ENCODE measurements around the gene MISP3. TPM values are rescaled to one million over a fixed set of nuclear protein-coding genes. Genes with fewer than 3 reads are reported as not detected.

Gene MISP3
- total RNA-seq, 3 donors from 2014 or later, result 13.6 to 34.2 (median 32.9) TPM

GRCh38 chr19:14080887-14081796, 8.6 kb downstream of the MISP3 start:
- intact Hi-C loops (cut with DNase I, micrococcal nuclease), result no loop called here
- Histone ChIP-seq H3K4me1 (ENCODE audit: low read depth) (peaks cover 22% of the 10 kb centered on the region), H3K4me3 (peak overlapping the region; percentile 63), H3K36me3 (ENCODE audit: low read depth) (peaks cover 4% of the 10 kb centered on the region), H3K9me3 (no peaks in the 10 kb centered on the region)
- DNase-seq (peak; percentile 99), ATAC-seq (peak; percentile 91)
- TF ChIP-seq, protein P1, sequence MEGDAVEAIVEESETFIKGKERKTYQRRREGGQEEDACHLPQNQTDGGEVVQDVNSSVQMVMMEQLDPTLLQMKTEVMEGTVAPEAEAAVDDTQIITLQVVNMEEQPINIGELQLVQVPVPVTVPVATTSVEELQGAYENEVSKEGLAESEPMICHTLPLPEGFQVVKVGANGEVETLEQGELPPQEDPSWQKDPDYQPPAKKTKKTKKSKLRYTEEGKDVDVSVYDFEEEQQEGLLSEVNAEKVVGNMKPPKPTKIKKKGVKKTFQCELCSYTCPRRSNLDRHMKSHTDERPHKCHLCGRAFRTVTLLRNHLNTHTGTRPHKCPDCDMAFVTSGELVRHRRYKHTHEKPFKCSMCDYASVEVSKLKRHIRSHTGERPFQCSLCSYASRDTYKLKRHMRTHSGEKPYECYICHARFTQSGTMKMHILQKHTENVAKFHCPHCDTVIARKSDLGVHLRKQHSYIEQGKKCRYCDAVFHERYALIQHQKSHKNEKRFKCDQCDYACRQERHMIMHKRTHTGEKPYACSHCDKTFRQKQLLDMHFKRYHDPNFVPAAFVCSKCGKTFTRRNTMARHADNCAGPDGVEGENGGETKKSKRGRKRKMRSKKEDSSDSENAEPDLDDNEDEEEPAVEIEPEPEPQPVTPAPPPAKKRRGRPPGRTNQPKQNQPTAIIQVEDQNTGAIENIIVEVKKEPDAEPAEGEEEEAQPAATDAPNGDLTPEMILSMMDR (IDR thresholded peaks at IDR 0.05), result no peak

DNA sequence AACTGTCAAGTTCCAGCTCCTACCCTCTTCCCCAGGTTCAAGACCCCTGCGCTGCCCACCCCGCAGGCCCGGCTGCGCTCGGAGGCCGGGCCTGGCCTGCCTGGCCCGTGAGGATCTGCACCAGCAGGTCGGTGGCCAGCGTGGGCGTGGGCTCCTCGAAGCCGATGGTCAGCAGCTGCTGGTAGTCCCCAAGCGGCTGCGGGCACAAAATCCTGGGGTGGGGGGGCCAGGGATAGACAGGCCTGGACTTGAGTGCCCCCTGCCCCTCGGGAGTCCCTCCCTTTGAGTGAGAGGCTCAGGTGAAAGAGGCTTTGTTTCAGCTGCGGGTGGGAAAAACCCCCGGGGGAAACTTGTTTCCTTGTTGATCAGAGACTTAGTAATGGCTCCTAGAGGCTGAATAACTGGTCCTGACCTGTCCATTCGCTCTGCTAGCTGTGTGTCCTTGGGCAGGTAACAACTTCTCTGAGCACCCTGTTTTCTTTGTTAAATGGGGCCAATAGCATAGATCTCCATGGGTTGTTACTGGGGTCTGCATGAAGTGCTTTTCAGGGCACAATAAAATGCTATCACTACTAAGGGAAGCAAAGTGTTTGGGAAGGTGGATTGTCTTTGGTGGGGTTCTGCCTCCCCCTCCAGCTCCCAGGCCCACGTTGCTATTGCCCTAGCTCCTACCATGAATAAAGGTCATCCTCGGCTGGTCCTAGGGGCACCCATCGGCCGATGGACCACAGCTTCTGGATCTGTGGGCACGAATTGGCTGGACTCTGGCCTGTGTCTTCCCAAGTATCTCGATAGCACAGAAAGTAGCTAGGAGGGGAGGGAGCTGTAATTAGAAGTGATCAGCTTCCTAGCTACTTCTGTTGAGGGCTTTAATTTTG, 9.4 kb downstream of the MISP3 start:
- intact Hi-C loops (cut with DNase I, micrococcal nuclease), result no loop called here
- H3K4me3 ChIP-seq, result peak overlapping the region; percentile 63
- ATAC-seq, result peak; percentile 34
- DNase-seq, result peak; percentile 31 to 84 (median 63)
- no peaks in the 10 kb centered on the region for H3K9me3 ChIP-seq
- H3K36me3 ChIP-seq (ENCODE audit: low read depth), result peaks cover 4% of the 10 kb centered on the region
- peaks cover 20% of the 10 kb centered on the region for H3K4me1 ChIP-seq (ENCODE audit: low read depth)
- TF ChIP-seq, protein P1 (IDR thresholded peaks at IDR 0.05), result no peak

- Histone ChIP-seq H3K4me3 (no peak overlapping the region), H3K36me3 (ENCODE audit: low read depth) (peaks cover 4% of the 10 kb centered on the region), H3K9me3 (no peaks in the 10 kb centered on the region), H3K4me1 (ENCODE audit: low read depth) (peaks cover 20% of the 10 kb centered on the region)
- intact Hi-C loops (cut with DNase I, micrococcal nuclease), result no loop called here
- ATAC-seq (no peak), DNase-seq (peak in 1 of 3 donors; percentile 35)
- TF ChIP-seq, protein P1 (IDR thresholded peaks at IDR 0.05), result no peak
Observed at GRCh38 chr19:14082675-14082960, 10.0 kb downstream of the MISP3 start.

DNA sequence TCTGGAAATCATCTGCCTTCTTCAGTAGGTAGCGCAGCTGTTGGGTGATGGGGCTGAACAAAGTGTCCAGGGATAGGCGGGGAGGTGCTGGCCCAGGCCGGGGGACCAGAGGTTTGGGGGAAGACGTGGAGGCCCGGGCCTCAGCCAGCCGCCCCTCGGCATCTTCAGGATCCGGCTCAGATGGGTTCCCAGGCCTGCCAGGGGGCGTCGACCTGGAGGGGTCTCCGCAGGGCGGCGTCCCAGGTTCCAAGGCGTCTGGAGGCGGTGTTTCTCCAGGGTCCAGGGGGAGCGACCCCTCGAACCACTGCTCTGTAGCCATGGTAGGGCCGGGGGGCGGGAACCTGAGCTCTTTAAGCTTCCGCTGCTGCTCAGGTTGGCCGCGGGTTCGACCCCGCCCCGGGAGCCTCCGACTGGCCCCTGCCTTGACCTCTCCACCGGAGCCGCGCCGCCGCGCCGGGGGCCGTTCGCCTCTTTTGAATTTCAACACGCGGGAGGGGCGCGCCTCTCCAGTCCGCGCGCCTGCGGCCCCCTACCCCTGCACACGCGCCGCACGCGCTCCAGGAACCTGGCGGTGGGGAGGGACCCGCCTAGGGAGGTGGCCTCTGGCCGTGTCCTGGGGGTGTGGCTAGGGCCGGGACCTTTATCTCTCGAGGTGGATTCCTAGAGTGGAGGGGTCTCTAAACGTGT, 12.9 kb downstream of the MISP3 start, which contains the start of gene C19orf67:
TSS of gene C19orf67 (minus strand) at position 475 of the 687 bp plus-strand sequence. CDS start at position 319, 156 bp downstream.
- H3K9me3 ChIP-seq, result no peaks in the 10 kb centered on the region
- DNase-seq, result peak in 1 of 3 donors; percentile 49
- H3K4me3 ChIP-seq, result no peak within 1 kb of the TSS
- peaks cover 17% of the 10 kb centered on the region for H3K4me1 ChIP-seq (ENCODE audit: low read depth)
- TF ChIP-seq, protein P1 (IDR thresholded peaks at IDR 0.05), result no peak
- H3K36me3 ChIP-seq (ENCODE audit: low read depth), result peaks cover 4% of the 10 kb centered on the region
- no peak for ATAC-seq
- intact Hi-C loops (cut with DNase I, micrococcal nuclease), result no loop called here

- H3K36me3 ChIP-seq (ENCODE audit: low read depth), result peaks cover 4% of the 10 kb centered on the region
- ATAC-seq (no peak), DNase-seq (no peak)
- intact Hi-C loops (cut with DNase I, micrococcal nuclease), result no loop called here
- no peaks in the 10 kb centered on the region for H3K9me3 ChIP-seq
- H3K4me1 ChIP-seq (ENCODE audit: low read depth), result peaks cover 14% of the 10 kb centered on the region
- no peak overlapping the region for H3K4me3 ChIP-seq
- TF ChIP-seq, protein P1 (IDR thresholded peaks at IDR 0.05), result no peak
Observed at GRCh38 chr19:14086098-14086497, 13.5 kb downstream of the MISP3 start.

All from mucosa of descending colon (tissue), 3 donors.